IMR-90 (cell line): Measurements from ENCODE around the gene HS3ST1. TPM values are rescaled to one million over a fixed set of nuclear protein-coding genes. Genes with fewer than 3 reads are reported as not detected.

Experiments
- ATAC-seq: fragments of 200-7000 bp; cut with Tn5 transposase; 2 replicates; pipeline ENCODE4 v1.9.1; 2020; ENCODE audit warnings: low read depth, mild to moderate bottlenecking, moderate library complexity
- BruUV-seq: library from RNA; stranded (reverse); fragments of 400-500 nt; replicated peaks from 2 replicates; lab custom pipeline; 2021; lab: Mats Ljungman, UMichigan
- CTCF ChIA-PET: fragments of 300-600 bp; formaldehyde crosslinking; extraction: SDS; loops from one replicate; lab custom pipeline; 2021; ENCODE audit warnings: antibody characterized with exemption; lab: Yijun Ruan, JAX
- POLR2A ChIA-PET: fragments of 300-600 bp; sonication (Branson Sonifier 250); formaldehyde crosslinking; loops from one replicate; lab custom pipeline; 2022; ENCODE audit warnings: antibody characterized with exemption; ENCODE audit not compliant: unreplicated experiment; lab: Charles Lee
- DNase-seq: peaks from one replicate; pipeline ENCODE4 v3.0.0; 2013
- H2AFZ ChIP-seq: replicated peaks from 2 replicates; pipeline ENCODE3; 2013; ENCODE audit warnings: low read length, mild to moderate bottlenecking; ENCODE audit not compliant: poor library complexity
- H2AK5ac ChIP-seq: 2 replicates; pipeline ENCODE4 v1.6.1; 2013; ENCODE audit warnings: low read depth, low read length, inconsistent platforms
- H2AK9ac ChIP-seq: replicated peaks from 2 replicates; pipeline ENCODE3; 2013; ENCODE audit warnings: mild to moderate bottlenecking, low read depth, low read length, moderate library complexity; ENCODE audit not compliant: poor library complexity
- H2BK120ac ChIP-seq: 2 replicates; pipeline ENCODE4 v1.6.1; 2013; ENCODE audit warnings: low read depth, low read length, inconsistent platforms
- H2BK15ac ChIP-seq: 3 replicates; pipeline ENCODE4 v1.6.1; 2013; ENCODE audit warnings: low read depth, low read length, inconsistent platforms
- H2BK20ac ChIP-seq: 2 replicates; pipeline ENCODE4 v1.6.1; 2013; ENCODE audit warnings: low read depth, mild to moderate bottlenecking, inconsistent platforms, low read length, moderate library complexity
- H2BK5ac ChIP-seq: 2 replicates; pipeline ENCODE4 v1.6.1; 2013; ENCODE audit warnings: mild to moderate bottlenecking, low read depth, low read length, inconsistent platforms; ENCODE audit not compliant: poor library complexity, severe bottlenecking
- H3K14ac ChIP-seq: replicated peaks from 2 replicates; pipeline ENCODE4 v1.6.1; 2013; ENCODE audit warnings: low read depth, low read length, inconsistent platforms
- H3K18ac ChIP-seq: 2 replicates; pipeline ENCODE4 v1.6.1; 2013; ENCODE audit warnings: low read depth, low read length, control low read depth
- H3K23ac ChIP-seq: 2 replicates; pipeline ENCODE4 v1.6.1; 2013; ENCODE audit warnings: low read depth, low read length, inconsistent platforms
- H3K27ac ChIP-seq: 2 replicates; pipeline ENCODE4 v1.5.1; 2013; ENCODE audit warnings: mild to moderate bottlenecking, control low read depth, low read length; ENCODE audit not compliant: insufficient read depth
- H3K27me3 ChIP-seq: 2 replicates; pipeline ENCODE4 v1.6.1; 2013; ENCODE audit warnings: low read length; ENCODE audit not compliant: control insufficient read depth, insufficient read depth
- H3K36me3 ChIP-seq: 2 replicates; pipeline ENCODE4 v1.6.1; 2013; ENCODE audit warnings: low read length, mixed read lengths; ENCODE audit not compliant: control insufficient read depth, insufficient read depth
- H3K4ac ChIP-seq: 2 replicates; pipeline ENCODE4 v1.6.1; 2013; ENCODE audit warnings: low read depth, low read length, inconsistent platforms
- H3K4me1 ChIP-seq: 2 replicates; pipeline ENCODE4 v1.6.1; 2013; ENCODE audit warnings: low read length, mixed read lengths; ENCODE audit not compliant: control insufficient read depth, insufficient read depth
- H3K4me2 ChIP-seq: 2 replicates; pipeline ENCODE4 v1.6.1; 2013; ENCODE audit warnings: low read depth, mild to moderate bottlenecking, control low read depth, low read length, moderate library complexity
- H3K4me3 ChIP-seq: 2 replicates; pipeline ENCODE4 v1.5.1; 2013; ENCODE audit warnings: low read depth, mild to moderate bottlenecking, control low read depth, low read length, moderate library complexity; ENCODE audit not compliant: insufficient read depth
- H3K56ac ChIP-seq: 2 replicates; pipeline ENCODE4 v1.6.1; 2013; ENCODE audit warnings: low read length, inconsistent platforms; ENCODE audit not compliant: insufficient read depth; ENCODE audit errors: extremely low read depth
- H3K79me1 ChIP-seq, 2 experiments: 2 replicates each; pipeline ENCODE4 v1.6.1; 2013; ENCODE audit warnings: low read length in 2 of 2, inconsistent platforms in 1 of 2, low read depth in 1 of 2
- H3K9ac ChIP-seq: 2 replicates; pipeline ENCODE4 v1.6.1; 2013; ENCODE audit warnings: low read depth, low read length, control low read depth
- H3K9me1 ChIP-seq: 2 replicates; pipeline ENCODE4 v1.6.1; 2013; ENCODE audit warnings: low read length, inconsistent platforms; ENCODE audit not compliant: insufficient read depth
- H3K9me3 ChIP-seq: 2 replicates; pipeline ENCODE4 v1.6.1; 2013; ENCODE audit warnings: low read length; ENCODE audit not compliant: control insufficient read depth, insufficient read depth
- H4K20me1 ChIP-seq: 2 replicates; pipeline ENCODE4 v1.6.1; 2013; ENCODE audit warnings: low read length, inconsistent platforms; ENCODE audit not compliant: insufficient read depth
- H4K5ac ChIP-seq: 2 replicates; pipeline ENCODE4 v1.6.1; 2013; ENCODE audit warnings: mild to moderate bottlenecking, low read depth, low read length, control low read depth
- H4K8ac ChIP-seq, 2 experiments: 2 replicates each; pipeline ENCODE4 v1.6.1; 2013; ENCODE audit warnings: low read depth in 2 of 2, low read length in 2 of 2, control low read depth in 1 of 2, inconsistent platforms in 1 of 2
- H4K91ac ChIP-seq: 2 replicates; pipeline ENCODE4 v1.6.1; 2013; ENCODE audit warnings: low read depth, low read length, inconsistent platforms; ENCODE audit not compliant: insufficient read depth
- BHLHE40 ChIP-seq: fragments of 150-350 bp; IDR thresholded peaks from 2 replicates; pipeline ENCODE4 v1.6.1; 2016; ENCODE audit warnings: mild to moderate bottlenecking, low read depth, low read length
- CEBPB ChIP-seq: IDR thresholded peaks from 2 replicates; pipeline ENCODE4 v1.6.1; 2012; ENCODE audit warnings: low read depth, low read length, improper control_type of control experiment
- CHD1 ChIP-seq: IDR thresholded peaks from 2 replicates; pipeline ENCODE4 v1.6.1; 2012; ENCODE audit warnings: low read depth, low read length, improper control_type of control experiment
- CTCF ChIP-seq: conservative IDR thresholded peaks from 2 replicates; pipeline ENCODE4 v1.5.1; 2012; ENCODE audit warnings: mild to moderate bottlenecking, low read depth, low read length, improper control_type of control experiment
- ELK1 ChIP-seq: fragments of 150-350 bp; IDR thresholded peaks from 2 replicates; pipeline ENCODE4 v1.6.1; 2016; ENCODE audit warnings: low read depth, mild to moderate bottlenecking, low read length, moderate library complexity, borderline replicate concordance
- FOS ChIP-seq: fragments of 150-350 bp; IDR thresholded peaks from 2 replicates; pipeline ENCODE4 v1.6.1; 2016; ENCODE audit warnings: low read depth, low read length
- MAFK ChIP-seq: IDR thresholded peaks from 2 replicates; pipeline ENCODE4 v1.6.1; 2012; ENCODE audit warnings: low read depth, low read length, improper control_type of control experiment
- MAZ ChIP-seq: IDR thresholded peaks from 2 replicates; pipeline ENCODE4 v1.6.1; 2012; ENCODE audit warnings: low read depth, mild to moderate bottlenecking, low read length, improper control_type of control experiment, moderate library complexity, borderline replicate concordance
- MXI1 ChIP-seq: IDR thresholded peaks from 2 replicates; pipeline ENCODE4 v1.6.1; 2012; ENCODE audit warnings: low read depth, mild to moderate bottlenecking, low read length, moderate library complexity, borderline replicate concordance
- NFE2L2 ChIP-seq: fragments of 150-350 bp; IDR thresholded peaks from 2 replicates; pipeline ENCODE4 v1.6.1; 2016; ENCODE audit warnings: low read depth, mild to moderate bottlenecking, low read length
- POLR2A ChIP-seq: IDR thresholded peaks from 2 replicates; pipeline ENCODE4 v1.6.1; 2012; ENCODE audit warnings: mild to moderate bottlenecking, low read depth, low read length
- RAD21 ChIP-seq: IDR thresholded peaks from 2 replicates; pipeline ENCODE4 v1.6.1; 2012; ENCODE audit warnings: low read length, improper control_type of control experiment
- RCOR1 ChIP-seq: IDR thresholded peaks from 2 replicates; pipeline ENCODE4 v1.6.1; 2012; ENCODE audit warnings: mild to moderate bottlenecking, low read length, improper control_type of control experiment; ENCODE audit not compliant: insufficient replicate concordance
- RFX5 ChIP-seq: IDR thresholded peaks from 2 replicates; pipeline ENCODE4 v1.8.0; 2012; ENCODE audit warnings: low read depth, mild to moderate bottlenecking, low read length, moderate library complexity
- SMC3 ChIP-seq: fragments of 150-350 bp; IDR thresholded peaks from 2 replicates; pipeline ENCODE4 v1.6.1; 2016; ENCODE audit warnings: low read depth, mild to moderate bottlenecking, antibody characterized with exemption, low read length, moderate library complexity
- WGBS, 2 experiments: methylation state at CpG; one replicate each; pipeline versions ENCODE4 v1.1.5 to v1.1.7; 2013; ENCODE audit warnings: missing lambda C conversion rate in 2 of 2; ENCODE audit not compliant: insufficient read length in 1 of 2; ENCODE audit errors: extremely low coverage in 2 of 2; 5-methylcytosine and 5-hydroxymethylcytosine counted together
- dilution Hi-C: fragments of 300-500 bp; cut with HindIII; formaldehyde crosslinking; loops from one replicate; pipeline ENCODE4 v1.14.3; 2018; ENCODE audit warnings: low sequenced_read_pairs; ENCODE audit not compliant: unreplicated experiment
- in situ Hi-C: fragments of 300-500 bp; cut with MboI; formaldehyde crosslinking; loops from 3 replicates; pipeline ENCODE4 v1.14.3; 2019; ENCODE audit warnings: low sequenced_read_pairs, inconsistent platforms, mixed read lengths
- intact Hi-C: fragments of 100-400 bp; cut with micrococcal nuclease; formaldehyde crosslinking; loops from 2 replicates; pipeline ENCODE4 v1.10.0; 2022
- polyA plus RNA-seq, 3 experiments: library from polyadenylated mRNA; depleted of rRNA; stranded (reverse); fragments of >200 nt; gene quantifications; 2 replicates each; pipeline ENCODE4 v1.2.3, GENCODE V29; 2012; ENCODE audit warnings: low replicate concordance in 1 of 3
- total RNA-seq: library from RNA; depleted of rRNA; stranded (reverse); fragments of >200 nt; gene quantifications from 2 replicates; pipeline ENCODE4 v1.2.3, GENCODE V29; 2012
- TF ChIP-seq, protein P1 (sequence below): fragments of 150-350 bp; IDR thresholded peaks from 2 replicates; pipeline ENCODE4 v1.6.1; 2017; ENCODE audit warnings: mild to moderate bottlenecking, antibody characterized with exemption, low read length, low read depth

Gene HS3ST1
- total and polyA plus RNA-seq, 2 of the 4 experiments (the other 2 are of a cell fraction): 0.09 TPM; not detected in 1

- no peak overlapping the region for H2AK9ac ChIP-seq
- no peak overlapping the region for H3K27ac ChIP-seq
- dilution Hi-C loops: no loop called here
These were observed 83.8 kb downstream of the HS3ST1 start for GRCh38 chr4:11344916-11345315.

More at GRCh38 chr4:11344916-11345315, 83.8 kb downstream of the HS3ST1 start:
- H2BK20ac ChIP-seq: no peak overlapping the region
- H3K4me1 ChIP-seq: no peaks in the 10 kb centered on the region
- ChIA-PET CTCF (no interaction called here), POLR2A (no interaction called here)
- no peak overlapping the region for H3K18ac ChIP-seq
- intact Hi-C loops: no loop called here
- no peak overlapping the region for H4K5ac ChIP-seq
- TF ChIP-seq MAFK (no peak), RFX5 (no peak), MXI1 (no peak), FOS (no peak), NFE2L2 (no peak), CTCF (no peak), MAZ (no peak), BHLHE40 (no peak), CEBPB (no peak), POLR2A (no peak), SMC3 (no peak), CHD1 (no peak), RAD21 (no peak), RCOR1 (no peak), ELK1 (no peak)
- TF ChIP-seq, protein P1, sequence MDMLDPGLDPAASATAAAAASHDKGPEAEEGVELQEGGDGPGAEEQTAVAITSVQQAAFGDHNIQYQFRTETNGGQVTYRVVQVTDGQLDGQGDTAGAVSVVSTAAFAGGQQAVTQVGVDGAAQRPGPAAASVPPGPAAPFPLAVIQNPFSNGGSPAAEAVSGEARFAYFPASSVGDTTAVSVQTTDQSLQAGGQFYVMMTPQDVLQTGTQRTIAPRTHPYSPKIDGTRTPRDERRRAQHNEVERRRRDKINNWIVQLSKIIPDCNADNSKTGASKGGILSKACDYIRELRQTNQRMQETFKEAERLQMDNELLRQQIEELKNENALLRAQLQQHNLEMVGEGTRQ: no peak
- H2AFZ ChIP-seq: no peak overlapping the region
- no peak overlapping the region for H2BK120ac ChIP-seq
- no peak overlapping the region for H2BK15ac ChIP-seq
- H3K4me3 ChIP-seq: no peak overlapping the region
- H2AK5ac ChIP-seq: no peak overlapping the region
- no peak overlapping the region for H2BK5ac ChIP-seq
- H4K8ac ChIP-seq: no peak overlapping the region
- H3K36me3 ChIP-seq: no peaks in the 10 kb centered on the region
- no peaks in the 10 kb centered on the region for H3K27me3 ChIP-seq
- H3K79me1 ChIP-seq: no peaks in the 10 kb centered on the region
- no peak for DNase-seq
- no peak overlapping the region for H3K4me2 ChIP-seq
- in situ Hi-C loops: no loop called here
- peaks cover 2% of the 10 kb centered on the region; the same call in 1 of the 2 replicates for H3K9me3 ChIP-seq
- H3K9ac ChIP-seq: no peak overlapping the region
- no peak for ATAC-seq
- H4K91ac ChIP-seq: no peak overlapping the region
- no peak overlapping the region for H3K14ac ChIP-seq
- no peak overlapping the region for H3K23ac ChIP-seq
- BruUV-seq: no TSS peak
- no peaks in the 10 kb centered on the region for H3K9me1 ChIP-seq
- WGBS, 2 experiments: no CpG with 5 or more reads among the region's 2 CpGs
- H4K20me1 ChIP-seq: no peaks in the 10 kb centered on the region
- no peak overlapping the region for H3K56ac ChIP-seq
- H3K4ac ChIP-seq: no peak overlapping the region
